ENCODE measurements around the gene ERGIC1. TPM values are rescaled to one million over a fixed set of nuclear protein-coding genes. Genes with fewer than 3 reads are reported as not detected.

Gene ERGIC1
- total and polyA plus RNA-seq, 2 of the 8 experiments (the other 6 are each of a cell fraction or from before 2014, with no cell fraction given) = 95.3 to 106 TPM

DNA sequence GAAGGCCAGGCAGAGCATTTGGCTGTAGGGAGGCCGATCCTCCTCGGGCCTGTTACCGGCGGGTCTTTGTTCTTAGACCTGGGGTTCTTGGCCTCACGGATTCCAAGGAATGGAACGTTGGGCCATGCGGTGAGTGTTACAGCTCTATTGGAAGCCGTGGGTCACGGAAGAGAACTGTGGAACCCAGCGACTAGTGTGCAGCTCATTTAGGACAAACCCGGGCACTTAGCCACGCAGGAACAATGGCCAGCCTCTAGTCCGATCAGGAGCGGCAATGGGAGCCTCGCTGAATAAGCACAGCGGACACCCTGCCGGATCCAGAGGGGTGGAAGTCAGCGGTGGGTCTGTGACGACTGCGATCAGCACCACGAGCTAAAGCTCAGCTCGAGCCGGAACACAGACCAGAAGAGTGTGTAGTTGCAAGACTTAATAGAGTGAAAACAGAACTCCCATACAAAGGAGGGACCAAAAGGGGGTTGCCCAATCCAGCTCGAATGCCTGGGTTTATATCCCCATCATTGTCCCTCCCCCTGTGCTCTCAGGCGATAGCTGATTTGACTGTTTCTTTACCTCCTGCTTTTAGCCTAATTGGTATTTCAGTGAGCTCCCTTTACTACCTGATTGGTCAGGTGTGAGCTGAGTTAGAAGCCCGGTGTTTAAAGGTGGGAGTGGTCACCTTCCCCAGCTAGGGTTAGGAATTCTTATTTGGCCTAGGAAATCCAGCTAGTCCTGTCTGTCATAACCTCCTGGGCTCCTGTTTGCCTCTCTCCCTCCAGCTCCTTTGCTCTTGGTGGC is 71.5 kb downstream of the ERGIC1 start (continued):
- TF ChIP-seq CHD7 (IDR thresholded peaks at IDR 0.05; ENCODE audit: insufficient replicate concordance, low read length) (no peak), RFX5 (IDR thresholded peaks at IDR 0.05; ENCODE audit: borderline replicate concordance, low read depth, low read length) (no peak), ASH2L (IDR thresholded peaks at IDR 0.05; ENCODE audit: low read length) (no peak), TEAD4 (IDR thresholded peaks at IDR 0.05; ENCODE audit: low read depth, low read length) (no peak), TCF12 (IDR thresholded peaks at IDR 0.05; ENCODE audit: low read depth, low read length) (no peak), SP2 (IDR thresholded peaks at IDR 0.05; ENCODE audit: low read length) (no peak), SP1 (IDR thresholded peaks at IDR 0.05; ENCODE audit: low read depth, low read length) (no peak), RBBP5 (IDR thresholded peaks at IDR 0.05; ENCODE audit: borderline replicate concordance, low read depth, low read length) (no peak)
